BLaER1 (cell line): Measurements from ENCODE around the gene CTXN2.

Source experiments
- H3K27ac ChIP-seq: shearing (Covaris generic); formaldehyde crosslinking; 2 replicates; pipeline ENCODE4 v1.8.1; 2022
- H3K27me3 ChIP-seq: shearing (Covaris generic); formaldehyde crosslinking; 2 replicates; pipeline ENCODE4 v1.8.1; 2022
- H3K36me3 ChIP-seq: shearing (Covaris generic); formaldehyde crosslinking; 2 replicates; pipeline ENCODE4 v1.8.1; 2022
- H3K4me1 ChIP-seq: shearing (Covaris generic); formaldehyde crosslinking; 2 replicates; pipeline ENCODE4 v1.8.1; 2022
- H3K4me2 ChIP-seq: shearing (Covaris generic); formaldehyde crosslinking; 2 replicates; pipeline ENCODE4 v1.8.1; 2022
- H3K4me3 ChIP-seq: shearing (Covaris generic); formaldehyde crosslinking; 2 replicates; pipeline ENCODE4 v1.8.1; 2022
- H3K9ac ChIP-seq: shearing (Covaris generic); formaldehyde crosslinking; 2 replicates; pipeline ENCODE4 v1.8.1; 2022
- H3K9me3 ChIP-seq: shearing (Covaris generic); formaldehyde crosslinking; 2 replicates; pipeline ENCODE4 v1.8.1; 2022
- H4K20me1 ChIP-seq: shearing (Covaris generic); formaldehyde crosslinking; 2 replicates; pipeline ENCODE4 v1.8.1; 2022
- Cebpa-rat ChIP-seq: shearing (Covaris generic); IDR thresholded peaks from 2 replicates; pipeline ENCODE4 v1.8.1; 2022

The CTXN2 gene

GRCh38 chr15:48221261-48221660, 29.8 kb downstream of the CTXN2 start:
- H3K9ac ChIP-seq, result no peak overlapping the region
- H3K27ac ChIP-seq, result no peak overlapping the region
- H3K4me1 ChIP-seq, result no peaks in the 10 kb centered on the region
- H3K4me2 ChIP-seq, result no peak overlapping the region
- TF ChIP-seq Cebpa-rat, result no peak
- no peaks in the 10 kb centered on the region for H3K36me3 ChIP-seq
- no peaks in the 10 kb centered on the region for H4K20me1 ChIP-seq
- no peak overlapping the region for H3K4me3 ChIP-seq
- H3K9me3 ChIP-seq, result no peaks in the 10 kb centered on the region
- no peaks in the 10 kb centered on the region for H3K27me3 ChIP-seq

GRCh38 chr15:48221885-48222284, 30.4 kb downstream of the CTXN2 start:
- no peaks in the 10 kb centered on the region for H3K36me3 ChIP-seq
- H3K27me3 ChIP-seq, result no peaks in the 10 kb centered on the region
- no peak overlapping the region for H3K4me3 ChIP-seq
- no peak overlapping the region for H3K9ac ChIP-seq
- no peak overlapping the region for H3K27ac ChIP-seq
- H3K4me1 ChIP-seq, result no peaks in the 10 kb centered on the region
- H3K4me2 ChIP-seq, result no peak overlapping the region
- no peaks in the 10 kb centered on the region for H4K20me1 ChIP-seq
- H3K9me3 ChIP-seq, result no peaks in the 10 kb centered on the region
- no peak for TF ChIP-seq Cebpa-rat

- no peak for TF ChIP-seq Cebpa-rat
- Histone ChIP-seq H3K4me2 (no peak overlapping the region), H3K9me3 (no peaks in the 10 kb centered on the region), H3K9ac (no peak overlapping the region), H3K4me1 (no peaks in the 10 kb centered on the region), H4K20me1 (no peaks in the 10 kb centered on the region), H3K4me3 (no peak overlapping the region), H3K27ac (no peak overlapping the region), H3K27me3 (no peaks in the 10 kb centered on the region), H3K36me3 (no peaks in the 10 kb centered on the region)
Measured at GRCh38 chr15:48222627-48223026, 31.2 kb downstream of the CTXN2 start.

- H3K36me3 ChIP-seq, result no peaks in the 10 kb centered on the region
Measured at GRCh38 chr15:48225771-48226170, 34.3 kb downstream of the CTXN2 start.

GRCh38 chr15:48230498-48230897, 39.0 kb downstream of the CTXN2 start:
- no peak for TF ChIP-seq Cebpa-rat
- Histone ChIP-seq H3K9ac (no peak overlapping the region), H3K9me3 (no peaks in the 10 kb centered on the region), H3K4me1 (no peaks in the 10 kb centered on the region), H3K4me2 (no peak overlapping the region), H3K36me3 (no peaks in the 10 kb centered on the region), H3K27me3 (no peaks in the 10 kb centered on the region), H3K27ac (no peak overlapping the region), H3K4me3 (no peak overlapping the region), H4K20me1 (no peaks in the 10 kb centered on the region)

More at GRCh38 chr15:48225771-48226170, 34.3 kb downstream of the CTXN2 start:
- TF ChIP-seq Cebpa-rat, result no peak
- no peaks in the 10 kb centered on the region for H3K27me3 ChIP-seq
- H3K9ac ChIP-seq, result no peak overlapping the region
- no peaks in the 10 kb centered on the region for H4K20me1 ChIP-seq
- H3K27ac ChIP-seq, result no peak overlapping the region
- no peaks in the 10 kb centered on the region for H3K4me1 ChIP-seq
- no peak overlapping the region for H3K4me2 ChIP-seq
- H3K4me3 ChIP-seq, result no peak overlapping the region
- no peaks in the 10 kb centered on the region for H3K9me3 ChIP-seq

GRCh38 chr15:48233246-48233645, 41.8 kb downstream of the CTXN2 start:
- no peak overlapping the region for H3K27ac ChIP-seq

GRCh38 chr15:48239334-48239733, 47.9 kb downstream of the CTXN2 start:
- TF ChIP-seq Cebpa-rat, result no peak

More at GRCh38 chr15:48233246-48233645, 41.8 kb downstream of the CTXN2 start:
- no peaks in the 10 kb centered on the region for H3K36me3 ChIP-seq
- H3K9ac ChIP-seq, result no peak overlapping the region
- no peaks in the 10 kb centered on the region for H3K4me1 ChIP-seq
- H3K27me3 ChIP-seq, result no peaks in the 10 kb centered on the region
- no peak for TF ChIP-seq Cebpa-rat
- no peak overlapping the region for H3K4me3 ChIP-seq
- H3K4me2 ChIP-seq, result no peak overlapping the region
- no peaks in the 10 kb centered on the region for H4K20me1 ChIP-seq
- no peaks in the 10 kb centered on the region for H3K9me3 ChIP-seq

GRCh38 chr15:48242015-48242414, 50.5 kb downstream of the CTXN2 start:
- H4K20me1 ChIP-seq, result no peaks in the 10 kb centered on the region
- H3K9me3 ChIP-seq, result no peaks in the 10 kb centered on the region
- no peak overlapping the region for H3K27ac ChIP-seq
- H3K4me3 ChIP-seq, result no peak overlapping the region
- no peak overlapping the region for H3K4me2 ChIP-seq
- no peaks in the 10 kb centered on the region for H3K36me3 ChIP-seq
- TF ChIP-seq Cebpa-rat, result no peak
- no peaks in the 10 kb centered on the region for H3K27me3 ChIP-seq
- no peak overlapping the region for H3K9ac ChIP-seq
- H3K4me1 ChIP-seq, result no peaks in the 10 kb centered on the region

More at GRCh38 chr15:48239334-48239733, 47.9 kb downstream of the CTXN2 start:
- no peaks in the 10 kb centered on the region for H3K4me1 ChIP-seq
- H3K9ac ChIP-seq, result no peak overlapping the region
- no peak overlapping the region for H3K4me2 ChIP-seq
- H3K27ac ChIP-seq, result no peak overlapping the region
- no peaks in the 10 kb centered on the region for H3K27me3 ChIP-seq
- no peak overlapping the region for H3K4me3 ChIP-seq
- H3K36me3 ChIP-seq, result no peaks in the 10 kb centered on the region
- no peaks in the 10 kb centered on the region for H4K20me1 ChIP-seq
- H3K9me3 ChIP-seq, result no peaks in the 10 kb centered on the region

GRCh38 chr15:48242535-48242934, 51.1 kb downstream of the CTXN2 start:
- no peaks in the 10 kb centered on the region for H3K27me3 ChIP-seq
- no peak overlapping the region for H3K27ac ChIP-seq
- no peak overlapping the region for H3K4me3 ChIP-seq
- H3K9me3 ChIP-seq, result no peaks in the 10 kb centered on the region
- no peaks in the 10 kb centered on the region for H3K4me1 ChIP-seq
- no peaks in the 10 kb centered on the region for H3K36me3 ChIP-seq
- no peaks in the 10 kb centered on the region for H4K20me1 ChIP-seq
- TF ChIP-seq Cebpa-rat, result no peak
- H3K9ac ChIP-seq, result no peak overlapping the region
- H3K4me2 ChIP-seq, result no peak overlapping the region

GRCh38 chr15:48244921-48245320, 53.5 kb downstream of the CTXN2 start:
- H3K9me3 ChIP-seq, result no peaks in the 10 kb centered on the region
- H3K27ac ChIP-seq, result no peak overlapping the region
- no peak for TF ChIP-seq Cebpa-rat
- H3K4me3 ChIP-seq, result no peak overlapping the region
- no peaks in the 10 kb centered on the region for H3K36me3 ChIP-seq
- no peak overlapping the region for H3K9ac ChIP-seq
- no peaks in the 10 kb centered on the region for H4K20me1 ChIP-seq
- H3K4me1 ChIP-seq, result no peaks in the 10 kb centered on the region
- no peaks in the 10 kb centered on the region for H3K27me3 ChIP-seq
- no peak overlapping the region for H3K4me2 ChIP-seq

GRCh38 chr15:48248414-48248813, 56.9 kb downstream of the CTXN2 start:
- no peaks in the 10 kb centered on the region for H4K20me1 ChIP-seq
- TF ChIP-seq Cebpa-rat, result no peak
- H3K4me2 ChIP-seq, result no peak overlapping the region
- no peak overlapping the region for H3K9ac ChIP-seq
- no peaks in the 10 kb centered on the region for H3K27me3 ChIP-seq
- no peak overlapping the region for H3K27ac ChIP-seq
- H3K36me3 ChIP-seq, result no peaks in the 10 kb centered on the region
- no peaks in the 10 kb centered on the region for H3K9me3 ChIP-seq
- no peaks in the 10 kb centered on the region for H3K4me1 ChIP-seq
- no peak overlapping the region for H3K4me3 ChIP-seq
